ENCODE results near the gene PCSK6. TPM values are rescaled to one million over a fixed set of nuclear protein-coding genes. Genes with fewer than 3 reads are reported as not detected.
A peak's percentile ranks its signal among the peaks of the same experiment; 100 is the strongest.

PCSK6 gene
- total RNA-seq, 1 experiment from 2014 or later, result 26.3 TPM

DNA sequence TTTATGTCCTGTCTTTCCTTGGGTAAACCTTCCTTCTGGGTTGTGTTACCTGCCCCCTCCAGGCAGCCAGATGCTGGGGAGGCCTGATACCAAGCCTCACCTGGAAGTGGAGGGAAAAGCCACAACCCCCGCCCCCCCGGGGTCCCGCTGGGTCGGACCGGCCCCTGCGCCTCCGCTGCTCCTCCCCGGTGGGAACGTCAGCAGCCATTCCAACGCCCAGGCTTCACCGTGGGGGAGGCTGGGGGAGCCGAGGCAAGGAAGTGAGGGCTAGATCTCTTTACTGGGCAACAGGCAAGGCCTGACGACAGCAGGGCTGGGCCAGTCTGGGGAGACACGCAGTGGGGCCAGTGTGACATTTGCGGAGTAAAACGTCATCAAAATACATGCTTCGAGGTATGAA, 141.5 kb downstream of the PCSK6 start:
- Histone ChIP-seq H3K27me3 (ENCODE audit: insufficient read depth, low read depth) (no peaks in the 10 kb centered on the region), H3K4me1 (replicated peaks; ENCODE audit: insufficient read depth) (peaks cover 26% of the 10 kb centered on the region), H3F3A (ENCODE audit: insufficient read depth, low read depth) (peaks cover 26% of the 10 kb centered on the region), H3K79me2 (ENCODE audit: low read depth) (no peaks in the 10 kb centered on the region), H3K4me2 (0 out of 2 replicates have a peak overlapping the region, but pooled peaks have one; percentile 48), H3K27ac (peak overlapping the region; percentile 75), H3K9me2 (ENCODE audit: insufficient read depth) (no peaks in the 10 kb centered on the region), H2AFZ (no peak overlapping the region), H3K9me3 (ENCODE audit: insufficient read depth, low read depth) (no peaks in the 10 kb centered on the region), H3K4me3 (no peak overlapping the region), H3K36me3 (ENCODE audit: low read depth) (no peaks in the 10 kb centered on the region; the same call in 1 of the 2 replicates), H4K20me1 (ENCODE audit: insufficient read depth) (no peaks in the 10 kb centered on the region)
- no peak for TF ChIP-seq EZH2 (IDR thresholded peaks at IDR 0.05; ENCODE audit: low read depth)
- TF ChIP-seq, protein P1, sequence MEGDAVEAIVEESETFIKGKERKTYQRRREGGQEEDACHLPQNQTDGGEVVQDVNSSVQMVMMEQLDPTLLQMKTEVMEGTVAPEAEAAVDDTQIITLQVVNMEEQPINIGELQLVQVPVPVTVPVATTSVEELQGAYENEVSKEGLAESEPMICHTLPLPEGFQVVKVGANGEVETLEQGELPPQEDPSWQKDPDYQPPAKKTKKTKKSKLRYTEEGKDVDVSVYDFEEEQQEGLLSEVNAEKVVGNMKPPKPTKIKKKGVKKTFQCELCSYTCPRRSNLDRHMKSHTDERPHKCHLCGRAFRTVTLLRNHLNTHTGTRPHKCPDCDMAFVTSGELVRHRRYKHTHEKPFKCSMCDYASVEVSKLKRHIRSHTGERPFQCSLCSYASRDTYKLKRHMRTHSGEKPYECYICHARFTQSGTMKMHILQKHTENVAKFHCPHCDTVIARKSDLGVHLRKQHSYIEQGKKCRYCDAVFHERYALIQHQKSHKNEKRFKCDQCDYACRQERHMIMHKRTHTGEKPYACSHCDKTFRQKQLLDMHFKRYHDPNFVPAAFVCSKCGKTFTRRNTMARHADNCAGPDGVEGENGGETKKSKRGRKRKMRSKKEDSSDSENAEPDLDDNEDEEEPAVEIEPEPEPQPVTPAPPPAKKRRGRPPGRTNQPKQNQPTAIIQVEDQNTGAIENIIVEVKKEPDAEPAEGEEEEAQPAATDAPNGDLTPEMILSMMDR (conservative IDR thresholded peaks at IDR 0.05), result no peak
- no TSS peak for BruUV-seq (replicated peaks)
- intact Hi-C loops (cut with micrococcal nuclease; ENCODE audit: unreplicated experiment), result loop anchor here (5.0 kb wide), 1 partner anchor 134 kb away; no protein-coding TSS in a partner anchor
- DNase-seq, result no peak
- CTCF ChIA-PET, result no interaction called here
- POLR2A ChIA-PET (ENCODE audit: unreplicated experiment), result no interaction called here

DNA sequence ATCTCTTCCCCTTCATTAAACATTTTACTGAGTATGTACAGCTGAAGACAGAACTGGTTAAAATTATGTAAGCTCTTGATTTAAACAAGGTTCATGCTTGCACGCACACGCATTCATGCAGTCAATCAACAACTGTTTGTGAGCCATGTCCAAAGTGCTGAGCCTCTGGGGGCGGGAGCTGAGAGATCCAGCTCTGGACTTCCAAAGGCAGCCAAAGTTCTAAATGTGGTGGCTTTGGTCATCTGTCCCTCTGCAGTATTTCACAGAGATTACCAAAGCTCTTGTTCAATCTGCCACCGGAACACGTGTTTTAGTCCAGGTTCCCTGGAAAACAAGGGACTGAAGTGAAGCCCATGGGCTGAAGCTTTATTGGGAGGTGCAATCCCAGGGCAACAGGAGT, 142.1 kb downstream of the PCSK6 start:
- H3K9me3 ChIP-seq (ENCODE audit: insufficient read depth, low read depth), result no peaks in the 10 kb centered on the region
- peaks cover 31% of the 10 kb centered on the region for H3F3A ChIP-seq (ENCODE audit: insufficient read depth, low read depth)
- no peak overlapping the region for H2AFZ ChIP-seq
- no peak overlapping the region for H3K4me2 ChIP-seq
- H3K79me2 ChIP-seq (ENCODE audit: low read depth), result no peaks in the 10 kb centered on the region
- intact Hi-C loops (cut with micrococcal nuclease; ENCODE audit: unreplicated experiment), result loop anchor here (5.0 kb wide), 1 partner anchor 135 kb away; no protein-coding TSS in a partner anchor
- H3K36me3 ChIP-seq (ENCODE audit: low read depth), result no peaks in the 10 kb centered on the region; the same call in 1 of the 2 replicates
- H3K4me1 ChIP-seq (replicated peaks; ENCODE audit: insufficient read depth), result peaks cover 26% of the 10 kb centered on the region
- DNase-seq, result no peak
- no peaks in the 10 kb centered on the region for H4K20me1 ChIP-seq (ENCODE audit: insufficient read depth)
- POLR2A ChIA-PET (ENCODE audit: unreplicated experiment), result no interaction called here
- no peaks in the 10 kb centered on the region for H3K9me2 ChIP-seq (ENCODE audit: insufficient read depth)
- no peaks in the 10 kb centered on the region for H3K27me3 ChIP-seq (ENCODE audit: insufficient read depth, low read depth)
- no peak overlapping the region for H3K4me3 ChIP-seq
- CTCF ChIA-PET, result no interaction called here
- no peak overlapping the region for H3K27ac ChIP-seq
- BruUV-seq (replicated peaks), result no TSS peak
- TF ChIP-seq, protein P1 (conservative IDR thresholded peaks at IDR 0.05), result no peak
- TF ChIP-seq EZH2 (IDR thresholded peaks at IDR 0.05; ENCODE audit: low read depth), result no peak

DNA sequence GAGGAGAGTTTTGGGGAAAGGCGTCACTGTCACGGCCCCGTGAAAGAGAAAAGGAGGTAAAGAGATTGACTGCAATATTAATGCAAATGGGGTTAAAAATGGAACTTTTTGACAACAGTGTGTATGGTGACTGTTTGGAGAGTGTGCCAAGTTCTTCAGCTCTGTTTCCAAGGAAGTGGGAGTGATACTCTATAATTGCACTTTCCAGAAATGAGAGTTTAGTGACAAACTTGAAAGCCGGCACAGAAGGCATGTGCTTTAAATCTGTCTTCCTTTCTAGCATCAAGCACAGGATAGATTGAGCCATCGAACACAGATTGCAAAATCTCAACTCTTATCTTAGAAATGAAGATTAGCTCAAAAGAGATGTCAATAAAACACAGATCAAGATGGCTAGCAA, 142.6 kb downstream of the PCSK6 start:
- H3K27me3 ChIP-seq (ENCODE audit: insufficient read depth, low read depth), result no peaks in the 10 kb centered on the region
- H3K27ac ChIP-seq, result no peak overlapping the region
- H3K4me3 ChIP-seq, result no peak overlapping the region
- H2AFZ ChIP-seq, result no peak overlapping the region
- POLR2A ChIA-PET (ENCODE audit: unreplicated experiment), result no interaction called here
- CTCF ChIA-PET, result no interaction called here
- no peaks in the 10 kb centered on the region for H3K79me2 ChIP-seq (ENCODE audit: low read depth)
- H3K9me2 ChIP-seq (ENCODE audit: insufficient read depth), result no peaks in the 10 kb centered on the region
- H3K4me1 ChIP-seq (replicated peaks; ENCODE audit: insufficient read depth), result peaks cover 26% of the 10 kb centered on the region
- no peaks in the 10 kb centered on the region for H3K9me3 ChIP-seq (ENCODE audit: insufficient read depth, low read depth)
- DNase-seq, result no peak
- H3K4me2 ChIP-seq, result no peak overlapping the region
- intact Hi-C loops (cut with micrococcal nuclease; ENCODE audit: unreplicated experiment), result loop anchor here (5.0 kb wide), 1 partner anchor 135 kb away; no protein-coding TSS in a partner anchor
- no peaks in the 10 kb centered on the region; the same call in 1 of the 2 replicates for H3K36me3 ChIP-seq (ENCODE audit: low read depth)
- BruUV-seq (replicated peaks), result no TSS peak
- TF ChIP-seq, protein P1 (conservative IDR thresholded peaks at IDR 0.05), result no peak
- TF ChIP-seq EZH2 (IDR thresholded peaks at IDR 0.05; ENCODE audit: low read depth), result no peak
- peaks cover 35% of the 10 kb centered on the region for H3F3A ChIP-seq (ENCODE audit: insufficient read depth, low read depth)
- no peaks in the 10 kb centered on the region for H4K20me1 ChIP-seq (ENCODE audit: insufficient read depth)
